Natural killer cell (primary cell): ENCODE measurements around the gene RGMA. TPM values are rescaled to one million over a fixed set of nuclear protein-coding genes. Genes with fewer than 3 reads are reported as not detected.

Experiments used
- ATAC-seq, 3 donors: fragments of 150-1000 bp in 2 of 3; fragments of 200-7000 bp in 1 of 3; cut with Tn5 transposase; 1 replicate in 1 of 3; 2 replicates in 2 of 3; pipeline ENCODE4 v1.10.0; 2021; ENCODE audit warnings: mild to moderate bottlenecking in 2 of 3, moderate library complexity in 2 of 3
- DNase-seq, 2 donors: peaks; one replicate each; pipeline versions ENCODE4 v3.0.0 to v3.0.0-alpha.2; 2013 to 2021; ENCODE audit warnings: mixed read lengths in 1 of 2
- H3K27ac ChIP-seq: one replicate; pipeline ENCODE4 v1.5.1; 2013; ENCODE audit warnings: mild to moderate bottlenecking, low read length
- H3K27me3 ChIP-seq: one replicate; pipeline ENCODE4 v1.6.1; 2013; ENCODE audit warnings: low read length; ENCODE audit not compliant: control insufficient read depth, insufficient read depth
- H3K36me3 ChIP-seq: one replicate; pipeline ENCODE4 v1.6.1; 2013; ENCODE audit warnings: low read length; ENCODE audit not compliant: control insufficient read depth, insufficient read depth
- H3K4me1 ChIP-seq: one replicate; pipeline ENCODE4 v1.6.1; 2013; ENCODE audit warnings: low read length; ENCODE audit not compliant: control insufficient read depth, insufficient read depth
- H3K4me3 ChIP-seq: one replicate; pipeline ENCODE4 v1.5.1; 2013; ENCODE audit warnings: low read length
- H3K9me3 ChIP-seq: one replicate; pipeline ENCODE4 v1.6.1; 2013; ENCODE audit warnings: low read length; ENCODE audit not compliant: control insufficient read depth, insufficient read depth
- H3K27ac Mint-ChIP-seq, 2 donors: one replicate each; pipeline ENCODE4 v1.8.0; 2022; ENCODE audit warnings: mild to moderate bottlenecking in 2 of 2, mixed read lengths in 2 of 2, moderate library complexity in 1 of 2
- H3K27me3 Mint-ChIP-seq, 2 donors: one replicate each; pipeline ENCODE4 v1.8.0; 2022; ENCODE audit warnings: low read depth in 2 of 2, mixed read lengths in 2 of 2
- H3K36me3 Mint-ChIP-seq: one replicate; pipeline ENCODE4 v1.8.0; 2022; ENCODE audit warnings: mixed read lengths
- H3K4me1 Mint-ChIP-seq, 2 donors: one replicate each; pipeline ENCODE4 v1.8.0; 2022; ENCODE audit warnings: mixed read lengths in 2 of 2
- H3K4me3 Mint-ChIP-seq: one replicate; pipeline ENCODE4 v1.8.0; 2022; ENCODE audit warnings: mild to moderate bottlenecking, moderate library complexity, mixed read lengths
- H3K9me3 Mint-ChIP-seq, 2 donors: one replicate each; pipeline ENCODE4 v1.8.0; 2022; ENCODE audit warnings: mixed read lengths in 2 of 2
- WGBS: methylation state at CpG from one replicate; pipeline ENCODE4 v1.1.7; 2013; ENCODE audit warnings: missing lambda C conversion rate; ENCODE audit not compliant: insufficient coverage; 5-methylcytosine and 5-hydroxymethylcytosine counted together
- intact Hi-C: fragments of 100-400 bp; cut with micrococcal nuclease; formaldehyde crosslinking; loops from one replicate; pipeline ENCODE4 v1.14.2; 2022
- total RNA-seq, 4 donors: library from RNA; stranded (reverse); fragments of 120-200 nt in 1 of 4; gene quantifications; one replicate each; pipeline versions ENCODE4 v1.2.3 to v1.2.4, GENCODE V29; 2013 to 2022
- TF ChIP-seq, protein P1 (sequence below): fragments of 200-600 bp; IDR thresholded peaks from one replicate; pipeline ENCODE4 v1.8.0; 2022; ENCODE audit warnings: antibody characterized with exemption

Gene RGMA
- total RNA-seq, 3 donors from 2014 or later (not counting 1 experiment from before 2014, with no cell fraction given), result not detected

DNA sequence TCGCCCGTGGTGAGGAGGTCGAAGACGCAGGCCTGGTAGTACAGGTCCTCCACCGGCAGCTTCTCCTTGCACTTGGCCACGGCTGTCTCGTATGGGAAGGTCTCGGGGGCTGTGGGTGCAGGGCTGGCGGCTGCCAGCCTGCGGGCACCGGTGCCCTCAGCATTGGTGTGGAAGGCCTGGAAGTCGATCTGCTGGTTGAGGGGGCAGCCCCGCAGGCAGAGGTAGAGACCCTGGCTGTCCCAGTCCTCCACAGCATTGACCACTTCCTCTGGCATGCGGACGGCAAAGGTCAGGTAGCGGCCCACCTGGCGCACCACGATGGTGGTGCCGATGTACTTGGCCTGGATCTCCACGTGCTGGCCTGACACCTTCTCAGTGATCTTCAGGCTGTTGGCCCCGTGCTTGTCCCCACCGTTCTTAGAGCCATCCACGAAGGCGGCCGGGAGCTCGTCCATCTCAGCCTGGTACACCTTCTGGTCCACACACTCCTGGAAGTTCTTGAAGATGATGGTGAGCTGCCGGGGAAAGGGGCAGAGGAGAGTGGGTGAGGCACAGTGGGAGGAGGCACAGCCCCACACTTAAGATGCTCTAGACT is 43.7 kb downstream of the RGMA start:
- no peaks in the 10 kb centered on the region for H3K27me3 ChIP-seq
- peaks cover 5 to 6% of the 10 kb centered on the region in 2 donors for H3K9me3 Mint-ChIP-seq
- ATAC-seq, result no peak
- H3K36me3 Mint-ChIP-seq, result peaks cover 8% of the 10 kb centered on the region
- H3K27ac ChIP-seq, result no peak overlapping the region
- H3K27me3 Mint-ChIP-seq, result peaks cover 0 to 8% of the 10 kb centered on the region in 2 donors
- TF ChIP-seq, protein P1, sequence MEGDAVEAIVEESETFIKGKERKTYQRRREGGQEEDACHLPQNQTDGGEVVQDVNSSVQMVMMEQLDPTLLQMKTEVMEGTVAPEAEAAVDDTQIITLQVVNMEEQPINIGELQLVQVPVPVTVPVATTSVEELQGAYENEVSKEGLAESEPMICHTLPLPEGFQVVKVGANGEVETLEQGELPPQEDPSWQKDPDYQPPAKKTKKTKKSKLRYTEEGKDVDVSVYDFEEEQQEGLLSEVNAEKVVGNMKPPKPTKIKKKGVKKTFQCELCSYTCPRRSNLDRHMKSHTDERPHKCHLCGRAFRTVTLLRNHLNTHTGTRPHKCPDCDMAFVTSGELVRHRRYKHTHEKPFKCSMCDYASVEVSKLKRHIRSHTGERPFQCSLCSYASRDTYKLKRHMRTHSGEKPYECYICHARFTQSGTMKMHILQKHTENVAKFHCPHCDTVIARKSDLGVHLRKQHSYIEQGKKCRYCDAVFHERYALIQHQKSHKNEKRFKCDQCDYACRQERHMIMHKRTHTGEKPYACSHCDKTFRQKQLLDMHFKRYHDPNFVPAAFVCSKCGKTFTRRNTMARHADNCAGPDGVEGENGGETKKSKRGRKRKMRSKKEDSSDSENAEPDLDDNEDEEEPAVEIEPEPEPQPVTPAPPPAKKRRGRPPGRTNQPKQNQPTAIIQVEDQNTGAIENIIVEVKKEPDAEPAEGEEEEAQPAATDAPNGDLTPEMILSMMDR, result no peak
- WGBS, result 95% methylated on average over 27 of the region's 27 CpGs
- H3K27ac Mint-ChIP-seq, result no peak overlapping the region
- H3K4me3 Mint-ChIP-seq, result no peak overlapping the region
- H3K36me3 ChIP-seq, result no peaks in the 10 kb centered on the region
- intact Hi-C loops, result no loop called here
- no peak for DNase-seq
- H3K9me3 ChIP-seq, result peaks cover 7% of the 10 kb centered on the region
- peaks cover 42 to 45% of the 10 kb centered on the region in 2 donors for H3K4me1 Mint-ChIP-seq
- no peak overlapping the region for H3K4me3 ChIP-seq
- peaks cover 39% of the 10 kb centered on the region for H3K4me1 ChIP-seq

DNA sequence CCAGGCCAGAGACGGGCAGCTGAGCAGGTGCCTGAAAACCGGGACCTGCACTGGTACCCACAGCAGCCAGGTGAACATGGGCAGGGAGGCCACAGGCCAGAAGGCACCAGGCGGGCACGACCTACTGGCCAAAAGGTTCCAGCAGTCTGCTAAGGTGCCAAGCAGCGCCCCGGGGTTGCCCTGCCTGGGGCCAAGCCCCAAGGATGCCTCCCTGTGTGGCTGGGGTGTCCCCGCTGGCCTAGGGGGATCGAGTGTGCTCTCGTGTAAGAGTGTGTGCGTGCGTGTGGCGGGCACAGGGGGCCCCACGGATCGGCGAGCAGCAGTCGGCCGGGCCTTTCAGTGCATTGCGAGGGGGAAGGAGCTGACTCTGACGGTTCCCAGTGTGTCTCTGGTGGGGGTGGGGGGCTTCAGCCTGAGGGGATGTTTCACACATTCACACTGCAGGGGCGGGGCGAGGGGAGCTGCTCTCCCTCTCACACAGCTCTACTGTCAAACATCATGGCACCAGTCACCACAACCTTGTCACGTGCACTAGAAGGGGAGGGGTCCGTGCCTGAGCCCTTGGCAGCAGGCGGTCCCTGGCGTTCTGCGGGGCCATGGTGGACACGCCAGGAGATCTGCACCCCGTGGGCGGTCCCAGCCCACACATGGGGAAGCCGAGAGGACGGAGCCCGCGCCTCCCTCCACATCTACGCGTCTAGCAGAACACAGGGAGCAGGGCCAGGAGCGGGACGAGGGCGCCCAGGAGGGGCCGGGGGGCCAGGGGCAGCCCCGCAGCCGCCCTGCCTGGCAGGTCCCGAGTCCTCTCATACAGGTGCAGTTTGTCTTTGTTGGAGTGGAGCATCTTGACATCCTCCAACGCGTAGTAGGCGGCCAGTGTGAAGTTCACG is 44.5 kb downstream of the RGMA start:
- H3K4me3 Mint-ChIP-seq, result no peak overlapping the region
- peaks cover 35 to 38% of the 10 kb centered on the region in 2 donors for H3K4me1 Mint-ChIP-seq
- Histone ChIP-seq H3K27ac (no peak overlapping the region), H3K4me3 (no peak overlapping the region), H3K4me1 (peaks cover 31% of the 10 kb centered on the region), H3K9me3 (peaks cover 7% of the 10 kb centered on the region), H3K36me3 (no peaks in the 10 kb centered on the region), H3K27me3 (no peaks in the 10 kb centered on the region)
- H3K27ac Mint-ChIP-seq, result peak overlapping the region in 1 of 2 donors; percentile 20
- peaks cover 0 to 9% of the 10 kb centered on the region in 2 donors for H3K27me3 Mint-ChIP-seq
- peaks cover 8% of the 10 kb centered on the region for H3K36me3 Mint-ChIP-seq
- TF ChIP-seq, protein P1, result no peak
- intact Hi-C loops, result no loop called here
- DNase-seq (no peak), ATAC-seq (no peak)
- H3K9me3 Mint-ChIP-seq, result peaks cover 5 to 6% of the 10 kb centered on the region in 2 donors
- 91% methylated on average over 45 of the region's 46 CpGs for WGBS

DNA sequence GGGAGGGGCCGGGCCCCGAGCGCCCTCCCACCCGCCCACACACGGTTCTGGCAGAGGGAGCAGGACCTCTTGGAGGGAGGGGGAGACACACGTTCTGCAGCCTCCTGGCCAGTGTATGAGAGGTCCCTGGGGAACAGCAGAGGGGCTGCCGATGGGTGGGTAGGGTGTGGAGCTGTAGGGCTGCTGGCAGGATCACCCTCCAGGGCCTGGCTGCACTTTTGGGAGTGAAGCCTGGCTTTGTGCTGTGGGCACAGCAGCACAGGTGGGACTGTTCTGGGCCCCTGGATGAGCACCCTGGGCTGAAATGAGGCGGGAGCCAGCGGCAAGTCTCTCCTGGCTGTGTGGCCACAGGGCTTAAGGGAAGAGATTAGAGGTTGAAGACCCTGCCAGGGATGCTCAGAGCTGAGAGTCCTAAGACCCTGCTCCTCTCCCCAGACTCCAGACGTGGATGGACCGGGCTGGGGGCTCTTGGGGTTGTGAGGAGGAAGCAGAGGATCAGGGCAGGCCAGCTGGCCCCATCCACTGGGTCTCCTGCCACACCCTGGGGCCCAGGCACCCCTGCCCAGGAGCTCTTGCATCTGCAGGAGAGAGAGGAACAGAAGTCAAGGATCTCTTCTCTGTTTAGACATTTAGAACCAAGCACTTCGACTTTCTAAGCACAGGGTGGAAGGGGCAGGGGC is 45.2 kb downstream of the RGMA start:
- Histone ChIP-seq H3K36me3 (no peaks in the 10 kb centered on the region), H3K27ac (no peak overlapping the region), H3K9me3 (peaks cover 7% of the 10 kb centered on the region), H3K4me3 (no peak overlapping the region), H3K27me3 (no peaks in the 10 kb centered on the region), H3K4me1 (peaks cover 24% of the 10 kb centered on the region)
- Mint-ChIP-seq H3K4me1 (peaks cover 27 to 30% of the 10 kb centered on the region in 2 donors), H3K36me3 (peaks cover 8% of the 10 kb centered on the region), H3K4me3 (no peak overlapping the region), H3K27me3 (peaks cover 0 to 9% of the 10 kb centered on the region in 2 donors), H3K9me3 (peaks cover 5 to 6% of the 10 kb centered on the region in 2 donors), H3K27ac (peak overlapping the region in 1 of 2 donors; percentile 20)
- intact Hi-C loops, result no loop called here
- ATAC-seq (no peak), DNase-seq (no peak)
- TF ChIP-seq, protein P1, result no peak
- 68% methylated on average over 12 of the region's 12 CpGs for WGBS
